ENCODE measurements around the gene STPG4. TPM values are rescaled to one million over a fixed set of nuclear protein-coding genes. Genes with fewer than 3 reads are reported as not detected.
A peak's percentile ranks its signal among the peaks of the same experiment; 100 is the strongest.

Gene STPG4
- total RNA-seq, 2 experiments from 2014 or later = 0.19 to 0.74 TPM

- Mint-ChIP-seq H3K27ac (no peak overlapping the region), H3K36me3 (peaks cover 40% of the 10 kb centered on the region), H3K4me3 (no peak overlapping the region), H3K27me3 (no peaks in the 10 kb centered on the region), H3K9me3 (no peaks in the 10 kb centered on the region), H3K4me1 (peaks cover 45% of the 10 kb centered on the region)
- POLR2A ChIA-PET = interaction anchor here (0.6 kb wide), 1 partner anchor 59 kb away, joined by 6 read pairs; no protein-coding TSS in a partner anchor
- ATAC-seq (ENCODE audit: low read depth) = no peak
- DNase-seq = no peak
These were observed 12.0 kb upstream of the STPG4 start for GRCh38 chr2:47167149-47167548.

- no peak for ATAC-seq (ENCODE audit: low read depth)
- no peaks in the 10 kb centered on the region for H3K27me3 Mint-ChIP-seq
- H3K4me3 Mint-ChIP-seq = no peak overlapping the region
- peaks cover 43% of the 10 kb centered on the region for H3K36me3 Mint-ChIP-seq
- POLR2A ChIA-PET = interaction anchor here (0.6 to 1.4 kb wide), 3 partner anchors 8 to 176 kb away, joined by 3 to 6 read pairs (median 3); no protein-coding TSS in a partner anchor
- H3K4me1 Mint-ChIP-seq = peaks cover 38% of the 10 kb centered on the region
- H3K9me3 Mint-ChIP-seq = no peaks in the 10 kb centered on the region
- no peak for DNase-seq
- H3K27ac Mint-ChIP-seq = peak overlapping the region; percentile 67
These were observed 10.0 kb upstream of the STPG4 start for GRCh38 chr2:47165001-47165555.

GRCh38 chr2:47162780-47163179 is 7.7 kb upstream of the STPG4 start:
- H3K9me3 Mint-ChIP-seq = no peaks in the 10 kb centered on the region
- POLR2A ChIA-PET = interaction anchor here (0.6 to 1.3 kb wide), 2 partner anchors 12 to 216 kb away, joined by 3 read pairs; no protein-coding TSS in a partner anchor
- no peak overlapping the region for H3K4me3 Mint-ChIP-seq
- H3K27me3 Mint-ChIP-seq = no peaks in the 10 kb centered on the region
- ATAC-seq (ENCODE audit: low read depth) (no peak), DNase-seq (no peak)
- peaks cover 24% of the 10 kb centered on the region for H3K4me1 Mint-ChIP-seq
- peak overlapping the region; percentile 5 for H3K27ac Mint-ChIP-seq
- peaks cover 44% of the 10 kb centered on the region for H3K36me3 Mint-ChIP-seq

DNA sequence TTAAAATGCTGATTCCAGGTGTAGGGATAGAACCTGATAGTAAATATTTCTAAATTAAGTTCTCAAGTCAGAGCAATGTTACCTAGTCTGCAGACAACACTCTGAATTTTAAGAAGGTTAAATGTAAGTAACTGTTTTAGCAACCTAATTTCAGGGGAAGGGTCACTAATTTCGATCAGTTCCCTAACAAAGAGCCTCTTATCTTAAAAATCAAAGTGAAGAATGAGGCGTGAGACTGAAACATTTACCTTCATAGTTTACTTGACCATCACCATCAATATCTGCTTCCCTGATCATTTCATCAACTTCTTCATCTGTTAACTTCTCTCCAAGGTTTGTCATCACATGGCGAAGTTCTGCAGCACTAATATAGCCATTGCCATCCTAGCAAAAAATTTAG is 6.4 kb upstream of the STPG4 start:
- Mint-ChIP-seq H3K4me3 (no peak overlapping the region), H3K9me3 (no peaks in the 10 kb centered on the region), H3K36me3 (peaks cover 43% of the 10 kb centered on the region), H3K4me1 (peaks cover 26% of the 10 kb centered on the region), H3K27me3 (no peaks in the 10 kb centered on the region), H3K27ac (no peak overlapping the region)
- ATAC-seq (ENCODE audit: low read depth) = no peak
- POLR2A ChIA-PET = no interaction called here
- no peak for DNase-seq

DNA sequence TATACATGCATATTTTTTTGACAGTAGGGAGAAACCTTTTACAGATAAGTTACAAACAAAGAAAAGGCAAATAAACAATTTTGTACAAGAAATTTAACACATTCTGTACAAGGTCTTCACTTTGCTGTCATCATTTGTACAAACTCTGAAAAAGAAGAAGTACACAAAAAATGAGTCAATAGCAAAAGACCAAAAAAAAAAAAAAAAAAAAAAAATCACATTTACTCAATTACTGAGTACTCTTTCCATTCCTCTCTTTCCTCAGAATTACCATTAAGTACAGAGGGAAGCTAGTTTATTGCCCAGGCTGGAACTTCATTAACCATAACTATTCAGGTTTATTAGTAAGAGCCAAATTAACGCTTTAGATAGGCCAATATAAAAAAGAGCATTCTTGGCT is 5.6 kb upstream of the STPG4 start:
- no peak for DNase-seq
- POLR2A ChIA-PET = no interaction called here
- peaks cover 43% of the 10 kb centered on the region for H3K36me3 Mint-ChIP-seq
- H3K27me3 Mint-ChIP-seq = no peaks in the 10 kb centered on the region
- ATAC-seq (ENCODE audit: low read depth) = no peak
- H3K27ac Mint-ChIP-seq = no peak overlapping the region
- no peak overlapping the region for H3K4me3 Mint-ChIP-seq
- peaks cover 32% of the 10 kb centered on the region for H3K4me1 Mint-ChIP-seq
- H3K9me3 Mint-ChIP-seq = no peaks in the 10 kb centered on the region

DNA sequence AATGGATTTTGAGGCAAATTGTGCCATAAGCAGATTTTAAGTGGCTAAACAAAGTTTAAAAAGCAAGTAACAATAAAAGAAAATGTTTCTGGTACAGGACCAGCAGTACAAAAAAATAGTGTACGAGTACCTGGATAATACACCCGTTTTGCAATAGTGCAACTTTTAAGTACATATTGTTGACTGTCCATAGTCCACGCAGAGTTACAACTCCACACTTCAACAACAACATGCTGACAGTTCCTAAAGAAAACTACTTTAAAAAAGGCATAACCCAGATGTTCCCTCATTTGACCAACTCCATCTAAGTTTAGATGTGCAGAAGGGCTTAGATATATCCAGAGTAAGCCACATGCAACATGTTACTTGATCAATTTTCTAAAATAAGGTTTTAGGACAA is 5.1 kb upstream of the STPG4 start:
- no peak overlapping the region for H3K27ac Mint-ChIP-seq
- DNase-seq (no peak), ATAC-seq (ENCODE audit: low read depth) (no peak)
- H3K9me3 Mint-ChIP-seq = no peaks in the 10 kb centered on the region
- POLR2A ChIA-PET = no interaction called here
- no peak overlapping the region for H3K4me3 Mint-ChIP-seq
- peaks cover 40% of the 10 kb centered on the region for H3K36me3 Mint-ChIP-seq
- no peaks in the 10 kb centered on the region for H3K27me3 Mint-ChIP-seq
- H3K4me1 Mint-ChIP-seq = peaks cover 32% of the 10 kb centered on the region

- no peak overlapping the region for H3K4me3 Mint-ChIP-seq
- DNase-seq (no peak), ATAC-seq (ENCODE audit: low read depth) (no peak)
- peak overlapping the region; percentile 13 for H3K27ac Mint-ChIP-seq
- POLR2A ChIA-PET = no interaction called here
- no peaks in the 10 kb centered on the region for H3K27me3 Mint-ChIP-seq
- H3K9me3 Mint-ChIP-seq = no peaks in the 10 kb centered on the region
- H3K36me3 Mint-ChIP-seq = peaks cover 38% of the 10 kb centered on the region
- H3K4me1 Mint-ChIP-seq = peaks cover 27% of the 10 kb centered on the region
These were observed 4.5 kb upstream of the STPG4 start for GRCh38 chr2:47159627-47160026.

- ATAC-seq (ENCODE audit: low read depth) (no peak), DNase-seq (no peak)
- H3K36me3 Mint-ChIP-seq = peaks cover 38% of the 10 kb centered on the region
- no peak overlapping the region for H3K4me3 Mint-ChIP-seq
- no peak overlapping the region for H3K27ac Mint-ChIP-seq
- H3K27me3 Mint-ChIP-seq = no peaks in the 10 kb centered on the region
- POLR2A ChIA-PET = no interaction called here
- H3K9me3 Mint-ChIP-seq = no peaks in the 10 kb centered on the region
- peaks cover 24% of the 10 kb centered on the region for H3K4me1 Mint-ChIP-seq
These were observed 3.5 kb upstream of the STPG4 start for GRCh38 chr2:47158576-47158975.

- Mint-ChIP-seq H3K9me3 (no peaks in the 10 kb centered on the region), H3K36me3 (peaks cover 32% of the 10 kb centered on the region), H3K27ac (no peak overlapping the region), H3K27me3 (no peaks in the 10 kb centered on the region), H3K4me1 (peaks cover 16% of the 10 kb centered on the region), H3K4me3 (no peak overlapping the region)
- POLR2A ChIA-PET = no interaction called here
- ATAC-seq (ENCODE audit: low read depth) (no peak), DNase-seq (no peak)
These were observed 2.3 kb downstream of the STPG4 start for GRCh38 chr2:47152803-47153202.

DNA sequence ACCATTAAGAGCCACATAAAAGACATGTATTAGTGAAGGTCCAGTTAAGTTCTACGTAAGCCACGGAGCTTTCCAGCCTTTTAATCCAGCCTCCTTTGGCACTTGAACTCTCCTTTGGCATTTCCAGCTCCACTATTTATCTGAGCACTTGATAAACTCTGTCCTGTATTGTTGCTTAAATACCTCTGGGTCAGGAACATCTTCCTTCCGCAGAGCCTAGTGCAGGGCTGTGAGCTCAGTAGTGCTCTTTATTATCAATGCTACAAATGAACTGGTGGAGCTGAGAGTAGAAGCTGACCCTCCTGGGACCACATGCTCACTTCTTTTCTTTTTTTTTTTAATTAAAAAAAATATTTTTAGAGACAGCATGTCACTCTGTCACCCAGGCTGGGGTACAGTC is 4.9 kb downstream of the STPG4 start:
- POLR2A ChIA-PET = no interaction called here

GRCh38 chr2:47147021-47147420 is 8.1 kb downstream of the STPG4 start:
- H3K4me3 Mint-ChIP-seq = no peak overlapping the region
- DNase-seq (no peak), ATAC-seq (ENCODE audit: low read depth) (no peak)
- peaks cover 34% of the 10 kb centered on the region for H3K36me3 Mint-ChIP-seq
- no peaks in the 10 kb centered on the region for H3K27me3 Mint-ChIP-seq
- H3K27ac Mint-ChIP-seq = no peak overlapping the region
- H3K4me1 Mint-ChIP-seq = no peaks in the 10 kb centered on the region
- H3K9me3 Mint-ChIP-seq = no peaks in the 10 kb centered on the region
- POLR2A ChIA-PET = no interaction called here

More for the DNA sequence above, 4.9 kb downstream of the STPG4 start:
- Mint-ChIP-seq H3K36me3 (peaks cover 30% of the 10 kb centered on the region), H3K27ac (no peak overlapping the region), H3K9me3 (no peaks in the 10 kb centered on the region), H3K4me1 (no peaks in the 10 kb centered on the region), H3K4me3 (no peak overlapping the region), H3K27me3 (no peaks in the 10 kb centered on the region)
- ATAC-seq (ENCODE audit: low read depth) (no peak), DNase-seq (no peak)

- Mint-ChIP-seq H3K9me3 (no peaks in the 10 kb centered on the region), H3K27ac (no peak overlapping the region), H3K4me1 (no peaks in the 10 kb centered on the region), H3K27me3 (no peaks in the 10 kb centered on the region), H3K36me3 (peaks cover 41% of the 10 kb centered on the region), H3K4me3 (no peak overlapping the region)
- POLR2A ChIA-PET = no interaction called here
- DNase-seq (no peak), ATAC-seq (ENCODE audit: low read depth) (no peak)
These were observed 9.6 kb downstream of the STPG4 start for GRCh38 chr2:47145466-47145865.

- H3K4me3 Mint-ChIP-seq = no peak overlapping the region
- ATAC-seq (ENCODE audit: low read depth) (no peak), DNase-seq (no peak)
- H3K9me3 Mint-ChIP-seq = peaks cover 8% of the 10 kb centered on the region
- peaks cover 36% of the 10 kb centered on the region for H3K36me3 Mint-ChIP-seq
- no peaks in the 10 kb centered on the region for H3K27me3 Mint-ChIP-seq
- no peak overlapping the region for H3K27ac Mint-ChIP-seq
- no peaks in the 10 kb centered on the region for H3K4me1 Mint-ChIP-seq
- POLR2A ChIA-PET = no interaction called here
These were observed 13.6 kb downstream of the STPG4 start for GRCh38 chr2:47141520-47141919.

- Mint-ChIP-seq H3K36me3 (peaks cover 11% of the 10 kb centered on the region), H3K4me1 (no peaks in the 10 kb centered on the region), H3K9me3 (peaks cover 17% of the 10 kb centered on the region), H3K4me3 (no peak overlapping the region), H3K27ac (no peak overlapping the region), H3K27me3 (peaks cover 11% of the 10 kb centered on the region)
- DNase-seq = no peak
- POLR2A ChIA-PET = no interaction called here
- no peak for ATAC-seq (ENCODE audit: low read depth)
These were observed 20.6 kb downstream of the STPG4 start for GRCh38 chr2:47134386-47135090.
